Coronary artery (tissue), 2 donors: ENCODE measurements around the gene UGGT2.
"Not testable (repeated sequence)": the region's sequence is repeated elsewhere in the genome, so short reads cannot be mapped to it uniquely, and the experiment has no call there.

Source experiments
- DNase-seq: peaks from one replicate; pipeline ENCODE4 v3.0.0-alpha.2; 2017; ENCODE audit warnings: low spot score
- H3K27ac ChIP-seq, 2 donors: fragments of 200-600 bp; sonication (generic); one replicate each; pipeline ENCODE4 v1.5.1; 2016 to 2019
- H3K4me3 ChIP-seq: fragments of 200-600 bp; sonication (generic); 2 replicates; pipeline ENCODE4 v1.5.1; 2016; ENCODE audit warnings: mild to moderate bottlenecking, moderate library complexity
- CTCF ChIP-seq: fragments of 200-600 bp; sonication (generic); IDR thresholded peaks from one replicate; pipeline ENCODE4 v1.5.1; 2019; ENCODE audit warnings: antibody characterized with exemption

The UGGT2 gene

GRCh38 chr13:96003304-96003703, 49.9 kb downstream of the UGGT2 start:
- no peak for TF ChIP-seq CTCF
- Histone ChIP-seq H3K27ac (no peak overlapping the region), H3K4me3 (no peak overlapping the region)
- no peak for DNase-seq

- Histone ChIP-seq H3K27ac (no peak overlapping the region), H3K4me3 (no peak overlapping the region)
- DNase-seq, result no peak
- TF ChIP-seq CTCF, result no peak
These were observed 50.7 kb downstream of the UGGT2 start for GRCh38 chr13:96002322-96003131.

- no peak overlapping the region for H3K27ac ChIP-seq
- TF ChIP-seq CTCF, result no peak
- no peak for DNase-seq
- no peak overlapping the region for H3K4me3 ChIP-seq
These were observed 53.1 kb downstream of the UGGT2 start for GRCh38 chr13:96000069-96000468.

GRCh38 chr13:95987841-95988240, 65.4 kb downstream of the UGGT2 start:
- no peak for TF ChIP-seq CTCF
- no peak overlapping the region for H3K4me3 ChIP-seq
- no peak overlapping the region for H3K27ac ChIP-seq
- no peak for DNase-seq

- no peak for DNase-seq
- Histone ChIP-seq H3K27ac (no peak overlapping the region), H3K4me3 (no peak overlapping the region)
- no peak for TF ChIP-seq CTCF
These were observed 71.1 kb downstream of the UGGT2 start for GRCh38 chr13:95982144-95982543.

- not testable (repeated sequence) for DNase-seq, H3K4me3 ChIP-seq, H3K27ac ChIP-seq
These were observed 80.5 kb downstream of the UGGT2 start for GRCh38 chr13:95972651-95973050.

- no peak for TF ChIP-seq CTCF
- Histone ChIP-seq H3K27ac (no peak overlapping the region), H3K4me3 (no peak overlapping the region)
- DNase-seq, result no peak
These were observed 82.3 kb downstream of the UGGT2 start for GRCh38 chr13:95970878-95971277.
